Measurements from ENCODE around the gene SPRR2F. TPM values are rescaled to one million over a fixed set of nuclear protein-coding genes. Genes with fewer than 3 reads are reported as not detected.
A peak's percentile ranks its signal among the peaks of the same experiment; 100 is the strongest.
"Not testable (repeated sequence)": the region's sequence is repeated elsewhere in the genome, so short reads cannot be mapped to it uniquely, and the experiment has no call there.

The SPRR2F gene
- total RNA-seq, 4 donors from 2014 or later: 0.64 TPM; not detected in 3

- 57 to 88% methylated on average over 1 to 2 of the region's 2 CpGs for WGBS, 2 donors
- TF ChIP-seq CTCF (IDR thresholded peaks at IDR 0.05): no peak
- TF ChIP-seq POLR2A (IDR thresholded peaks at IDR 0.05): no peak
- no peak for DNase-seq (ENCODE audit: low spot score in 2 of 2)
Observed at GRCh38 chr1:153133743-153134142, 20.4 kb upstream of the SPRR2F start.

GRCh38 chr1:153133267-153133666, 20.0 kb upstream of the SPRR2F start:
- DNase-seq (ENCODE audit: low spot score in 2 of 2): no peak
- H3K4me3 ChIP-seq (ENCODE audit: low read depth, poor library complexity, severe bottlenecking): no peak overlapping the region
- 64 to 73% methylated on average over 1 of the region's 1 CpG for WGBS, 2 donors
- intact Hi-C loops (cut with DNase I; ENCODE audit: low total_unique reads): no loop called here
- TF ChIP-seq POLR2A (IDR thresholded peaks at IDR 0.05): no peak

More at GRCh38 chr1:153133743-153134142, 20.4 kb upstream of the SPRR2F start:
- H3K4me3 ChIP-seq (ENCODE audit: low read depth, poor library complexity, severe bottlenecking): no peak overlapping the region
- intact Hi-C loops (cut with DNase I; ENCODE audit: low total_unique reads): no loop called here

- H3K4me3 ChIP-seq (ENCODE audit: low read depth, poor library complexity, severe bottlenecking); intact Hi-C loops (cut with DNase I; ENCODE audit: low total_unique reads); DNase-seq (ENCODE audit: low spot score in 2 of 2): not testable (repeated sequence)
- 91 to 93% methylated on average over 4 of the region's 4 CpGs for WGBS, 2 donors
Observed at GRCh38 chr1:153128688-153129087, 15.4 kb upstream of the SPRR2F start.

GRCh38 chr1:153127296-153127695, 14.0 kb upstream of the SPRR2F start:
- H3K4me3 ChIP-seq (ENCODE audit: low read depth, poor library complexity, severe bottlenecking): no peak overlapping the region
- no peak for DNase-seq (ENCODE audit: low spot score in 2 of 2)
- 48 to 50% methylated on average over 2 of the region's 2 CpGs for WGBS, 2 donors
- no peak for TF ChIP-seq POLR2A (IDR thresholded peaks at IDR 0.05)
- no peak for TF ChIP-seq CTCF (IDR thresholded peaks at IDR 0.05)
- intact Hi-C loops (cut with DNase I; ENCODE audit: low total_unique reads): no loop called here

GRCh38 chr1:153125536-153125935, 12.2 kb upstream of the SPRR2F start:
- intact Hi-C loops (cut with DNase I; ENCODE audit: low total_unique reads): no loop called here
- no peak for TF ChIP-seq CTCF (IDR thresholded peaks at IDR 0.05)
- TF ChIP-seq POLR2A (IDR thresholded peaks at IDR 0.05): no peak
- WGBS, 2 donors: 70 to 82% methylated on average over 1 of the region's 1 CpG

GRCh38 chr1:153123793-153124192, 10.5 kb upstream of the SPRR2F start:
- DNase-seq (ENCODE audit: low spot score in 2 of 2); H3K4me3 ChIP-seq (ENCODE audit: low read depth, poor library complexity, severe bottlenecking); intact Hi-C loops (cut with DNase I; ENCODE audit: low total_unique reads): not testable (repeated sequence)
- WGBS, 2 donors: 71 to 83% methylated on average over 8 of the region's 8 CpGs

More at GRCh38 chr1:153125536-153125935, 12.2 kb upstream of the SPRR2F start:
- no peak overlapping the region for H3K4me3 ChIP-seq (ENCODE audit: low read depth, poor library complexity, severe bottlenecking)
- no peak for DNase-seq (ENCODE audit: low spot score in 2 of 2)

- intact Hi-C loops (cut with DNase I; ENCODE audit: low total_unique reads): no loop called here
- no peak for TF ChIP-seq CTCF (IDR thresholded peaks at IDR 0.05)
- TF ChIP-seq POLR2A (IDR thresholded peaks at IDR 0.05): no peak
- 16 to 53% methylated on average over 3 of the region's 3 CpGs for WGBS, 2 donors
- H3K4me3 ChIP-seq (ENCODE audit: low read depth, poor library complexity, severe bottlenecking): no peak overlapping the region
- DNase-seq (ENCODE audit: low spot score in 2 of 2): peak in 1 of 2 donors; percentile 22
Observed at GRCh38 chr1:153122831-153123421, 9.6 kb upstream of the SPRR2F start.

Data from lower leg skin (tissue), 4 donors.